GM12878 (cell line): ENCODE results near the gene MOGAT2.

ENCODE experiments used
- EZH2 ChIP-seq: IDR thresholded peaks from 2 replicates; pipeline ENCODE4 v1.6.1; 2012; ENCODE audit warnings: low read depth, mild to moderate bottlenecking, control low read depth, inconsistent platforms, low read length, borderline replicate concordance; ENCODE audit not compliant: control insufficient read depth
- POLR2A ChIP-seq: IDR thresholded peaks from 2 replicates; pipeline ENCODE4 v1.6.1; 2011; ENCODE audit warnings: low read depth, mild to moderate bottlenecking, low read length
- POLR2AphosphoS2 ChIP-seq: IDR thresholded peaks from 2 replicates; pipeline ENCODE4 v1.6.1; 2011; ENCODE audit warnings: low read depth, mild to moderate bottlenecking, low read length, improper control_type of control experiment, moderate library complexity
- RFX5 ChIP-seq: IDR thresholded peaks from 2 replicates; pipeline ENCODE4 v1.6.1; 2011; ENCODE audit warnings: low read depth, low read length, improper control_type of control experiment
- USF1 ChIP-seq: IDR thresholded peaks from 2 replicates; pipeline ENCODE4 v1.6.1; 2011; ENCODE audit warnings: borderline replicate concordance, low read depth, mild to moderate bottlenecking, moderate library complexity, mixed read lengths, low read length; ENCODE audit not compliant: insufficient read depth; ENCODE audit errors: extremely low read length

- no peak for TF ChIP-seq USF1
- TF ChIP-seq POLR2A, result no peak
- no peak for TF ChIP-seq POLR2AphosphoS2
- TF ChIP-seq RFX5, result no peak
- no peak for TF ChIP-seq EZH2
Measured at GRCh38 chr11:75771646-75772410, 54.2 kb downstream of the MOGAT2 start.
